ENCODE results near the gene COG8.

The COG8 gene

GRCh38 chr16:69345923-69346322 is 6.6 kb upstream of the COG8 start:
- DNase-seq (ENCODE audit: low read depth in 2 of 2) = no peak

GRCh38 chr16:69344171-69344570 is 4.8 kb upstream of the COG8 start:
- no peak for DNase-seq (ENCODE audit: low read depth in 2 of 2)

- DNase-seq (ENCODE audit: low read depth in 2 of 2) = peak in 1 of 2 donors; percentile 18
Measured at GRCh38 chr16:69340095-69340644, 806 bp upstream of the COG8 start.

GRCh38 chr16:69338557-69339288 is 641 bp downstream of the COG8 start:
- peak in 1 of 2 donors; percentile 43 for DNase-seq (ENCODE audit: low read depth in 2 of 2)

GRCh38 chr16:69334696-69335095 is 4.7 kb downstream of the COG8 start:
- no peak for DNase-seq (ENCODE audit: low read depth in 2 of 2)

GRCh38 chr16:69330286-69331109 is 8.9 kb downstream of the COG8 start, which contains the start of gene PDF:
PDF (minus strand) TSS chr16:69330588; CDS start chr16:69330570, 18 bp downstream.
- DNase-seq (ENCODE audit: low read depth in 2 of 2) = peak; percentile 71 to 86

- DNase-seq (ENCODE audit: low read depth in 2 of 2) = peak; percentile 25
Measured at GRCh38 chr16:69329369-69330285, 9.7 kb downstream of the COG8 start.

- no peak for DNase-seq (ENCODE audit: low read depth in 2 of 2)
Measured at GRCh38 chr16:69328854-69329316, 10.5 kb downstream of the COG8 start.

GRCh38 chr16:69327585-69328310 is 11.6 kb downstream of the COG8 start:
- DNase-seq (ENCODE audit: low read depth in 2 of 2) = no peak

GRCh38 chr16:69326172-69326873 is 13.0 kb downstream of the COG8 start:
- DNase-seq (ENCODE audit: low read depth in 2 of 2) = no peak

GRCh38 chr16:69325784-69326171 is 13.6 kb downstream of the COG8 start:
- no peak for DNase-seq (ENCODE audit: low read depth in 2 of 2)

GRCh38 chr16:69324585-69325253 is 14.6 kb downstream of the COG8 start:
- no peak for DNase-seq (ENCODE audit: low read depth in 2 of 2)

- DNase-seq (ENCODE audit: low read depth in 2 of 2) = no peak
Measured at GRCh38 chr16:69324013-69324531, 15.3 kb downstream of the COG8 start.

GRCh38 chr16:69323415-69323814 is 15.9 kb downstream of the COG8 start:
- DNase-seq (ENCODE audit: low read depth in 2 of 2) = no peak

- no peak for DNase-seq (ENCODE audit: low read depth in 2 of 2)
Measured at GRCh38 chr16:69322343-69322742, 17.0 kb downstream of the COG8 start.

- DNase-seq (ENCODE audit: low read depth in 2 of 2) = no peak
Measured at GRCh38 chr16:69321080-69321479, 18.3 kb downstream of the COG8 start.

- DNase-seq (ENCODE audit: low read depth in 2 of 2) = no peak
Measured at GRCh38 chr16:69320740-69321073, 18.7 kb downstream of the COG8 start.

GRCh38 chr16:69319826-69320739 is 19.3 kb downstream of the COG8 start:
- DNase-seq (ENCODE audit: low read depth in 2 of 2) = no peak
